ENCODE results near the gene WDFY2.

GRCh38 chr13:51715613-51716012, 131.4 kb downstream of the WDFY2 start:
- TF ChIP-seq CTCF (IDR thresholded peaks at IDR 0.05) (no peak), POLR2A (IDR thresholded peaks at IDR 0.05) (no peak)
